ENCODE measurements around the gene PDE4D. TPM values are rescaled to one million over a fixed set of nuclear protein-coding genes. Genes with fewer than 3 reads are reported as not detected.
A peak's percentile ranks its signal among the peaks of the same experiment; 100 is the strongest.

Gene PDE4D
- total RNA-seq, 1 donor from 2014 or later = 13.2 TPM

DNA sequence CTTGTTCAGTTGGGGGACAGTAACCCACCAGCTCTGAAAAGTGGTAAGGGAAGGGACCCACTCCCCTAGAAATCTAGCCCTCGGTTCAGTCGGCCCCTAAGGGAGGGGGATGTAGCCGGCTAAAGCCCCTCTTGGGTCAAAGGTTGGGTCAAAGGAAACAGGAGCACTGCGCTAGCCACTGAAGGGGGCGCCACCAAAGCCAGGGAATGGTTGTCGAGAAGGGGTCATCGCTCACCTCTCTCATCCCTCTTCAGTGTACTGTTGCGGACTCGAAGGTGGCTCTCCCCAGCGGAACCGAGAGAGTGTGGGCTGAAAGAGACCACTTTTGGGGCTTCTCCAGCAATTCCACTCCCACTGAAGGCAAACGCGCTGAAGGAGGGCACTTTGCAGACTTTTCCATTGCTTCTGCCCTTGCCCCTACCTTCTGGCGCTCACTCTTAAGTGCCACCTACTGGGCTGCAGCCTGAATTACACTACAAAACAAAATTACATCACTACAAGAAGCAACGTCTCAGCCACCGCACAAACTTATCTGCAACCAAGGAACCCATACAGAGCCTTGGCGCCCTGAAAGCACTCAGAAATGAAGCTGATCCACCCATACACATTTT is 396.9 kb downstream of the PDE4D start:
- Mint-ChIP-seq H3K27me3 (ENCODE audit: unreplicated experiment) (peaks cover 4% of the 10 kb centered on the region), H3K9me3 (ENCODE audit: unreplicated experiment) (no peaks in the 10 kb centered on the region), H3K4me1 (ENCODE audit: low read depth, unreplicated experiment) (peaks cover 2% of the 10 kb centered on the region), H3K4me3 (ENCODE audit: unreplicated experiment) (no peak overlapping the region), H3K27ac (ENCODE audit: unreplicated experiment) (no peak overlapping the region), H3K36me3 (ENCODE audit: unreplicated experiment) (no peaks in the 10 kb centered on the region)
- peak; percentile 18 for DNase-seq
- TF ChIP-seq, protein P1, sequence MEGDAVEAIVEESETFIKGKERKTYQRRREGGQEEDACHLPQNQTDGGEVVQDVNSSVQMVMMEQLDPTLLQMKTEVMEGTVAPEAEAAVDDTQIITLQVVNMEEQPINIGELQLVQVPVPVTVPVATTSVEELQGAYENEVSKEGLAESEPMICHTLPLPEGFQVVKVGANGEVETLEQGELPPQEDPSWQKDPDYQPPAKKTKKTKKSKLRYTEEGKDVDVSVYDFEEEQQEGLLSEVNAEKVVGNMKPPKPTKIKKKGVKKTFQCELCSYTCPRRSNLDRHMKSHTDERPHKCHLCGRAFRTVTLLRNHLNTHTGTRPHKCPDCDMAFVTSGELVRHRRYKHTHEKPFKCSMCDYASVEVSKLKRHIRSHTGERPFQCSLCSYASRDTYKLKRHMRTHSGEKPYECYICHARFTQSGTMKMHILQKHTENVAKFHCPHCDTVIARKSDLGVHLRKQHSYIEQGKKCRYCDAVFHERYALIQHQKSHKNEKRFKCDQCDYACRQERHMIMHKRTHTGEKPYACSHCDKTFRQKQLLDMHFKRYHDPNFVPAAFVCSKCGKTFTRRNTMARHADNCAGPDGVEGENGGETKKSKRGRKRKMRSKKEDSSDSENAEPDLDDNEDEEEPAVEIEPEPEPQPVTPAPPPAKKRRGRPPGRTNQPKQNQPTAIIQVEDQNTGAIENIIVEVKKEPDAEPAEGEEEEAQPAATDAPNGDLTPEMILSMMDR (IDR thresholded peaks at IDR 0.05; ENCODE audit: partially characterized antibody, unreplicated experiment) = peak; percentile 56

DNA sequence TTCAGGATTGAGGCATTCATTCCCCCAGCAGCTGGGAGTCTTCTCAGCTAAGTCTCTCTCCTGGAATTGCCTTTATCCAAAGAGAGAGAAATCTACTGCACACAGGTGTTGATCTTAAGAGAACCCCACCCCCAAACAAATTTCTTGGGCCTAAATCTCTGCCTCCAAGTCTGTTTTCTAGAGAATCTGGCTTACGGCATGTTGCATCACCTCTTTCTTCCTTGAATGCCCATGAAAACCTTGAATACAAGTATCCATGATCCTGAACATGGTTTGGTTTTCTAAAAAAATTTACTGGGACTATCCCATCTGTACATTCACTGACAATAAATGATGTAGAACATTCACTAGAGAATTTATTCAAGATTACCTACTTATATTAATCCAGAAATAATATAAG is 401.6 kb downstream of the PDE4D start:
- Mint-ChIP-seq H3K9me3 (ENCODE audit: unreplicated experiment) (no peaks in the 10 kb centered on the region), H3K36me3 (ENCODE audit: unreplicated experiment) (no peaks in the 10 kb centered on the region), H3K4me3 (ENCODE audit: unreplicated experiment) (no peak overlapping the region), H3K27ac (ENCODE audit: unreplicated experiment) (no peak overlapping the region), H3K27me3 (ENCODE audit: unreplicated experiment) (no peaks in the 10 kb centered on the region), H3K4me1 (ENCODE audit: low read depth, unreplicated experiment) (peaks cover 3% of the 10 kb centered on the region)
- TF ChIP-seq, protein P1 (IDR thresholded peaks at IDR 0.05; ENCODE audit: partially characterized antibody, unreplicated experiment) = no peak
- no peak for DNase-seq

GRCh38 chr5:59489551-59489950 is 404.0 kb downstream of the PDE4D start:
- TF ChIP-seq, protein P1 (IDR thresholded peaks at IDR 0.05; ENCODE audit: partially characterized antibody, unreplicated experiment) = no peak
- no peak overlapping the region for H3K4me3 Mint-ChIP-seq (ENCODE audit: unreplicated experiment)
- no peaks in the 10 kb centered on the region for H3K27me3 Mint-ChIP-seq (ENCODE audit: unreplicated experiment)
- DNase-seq = no peak
- H3K36me3 Mint-ChIP-seq (ENCODE audit: unreplicated experiment) = no peaks in the 10 kb centered on the region
- no peaks in the 10 kb centered on the region for H3K9me3 Mint-ChIP-seq (ENCODE audit: unreplicated experiment)
- peaks cover 12% of the 10 kb centered on the region for H3K4me1 Mint-ChIP-seq (ENCODE audit: low read depth, unreplicated experiment)
- H3K27ac Mint-ChIP-seq (ENCODE audit: unreplicated experiment) = no peak overlapping the region

DNA sequence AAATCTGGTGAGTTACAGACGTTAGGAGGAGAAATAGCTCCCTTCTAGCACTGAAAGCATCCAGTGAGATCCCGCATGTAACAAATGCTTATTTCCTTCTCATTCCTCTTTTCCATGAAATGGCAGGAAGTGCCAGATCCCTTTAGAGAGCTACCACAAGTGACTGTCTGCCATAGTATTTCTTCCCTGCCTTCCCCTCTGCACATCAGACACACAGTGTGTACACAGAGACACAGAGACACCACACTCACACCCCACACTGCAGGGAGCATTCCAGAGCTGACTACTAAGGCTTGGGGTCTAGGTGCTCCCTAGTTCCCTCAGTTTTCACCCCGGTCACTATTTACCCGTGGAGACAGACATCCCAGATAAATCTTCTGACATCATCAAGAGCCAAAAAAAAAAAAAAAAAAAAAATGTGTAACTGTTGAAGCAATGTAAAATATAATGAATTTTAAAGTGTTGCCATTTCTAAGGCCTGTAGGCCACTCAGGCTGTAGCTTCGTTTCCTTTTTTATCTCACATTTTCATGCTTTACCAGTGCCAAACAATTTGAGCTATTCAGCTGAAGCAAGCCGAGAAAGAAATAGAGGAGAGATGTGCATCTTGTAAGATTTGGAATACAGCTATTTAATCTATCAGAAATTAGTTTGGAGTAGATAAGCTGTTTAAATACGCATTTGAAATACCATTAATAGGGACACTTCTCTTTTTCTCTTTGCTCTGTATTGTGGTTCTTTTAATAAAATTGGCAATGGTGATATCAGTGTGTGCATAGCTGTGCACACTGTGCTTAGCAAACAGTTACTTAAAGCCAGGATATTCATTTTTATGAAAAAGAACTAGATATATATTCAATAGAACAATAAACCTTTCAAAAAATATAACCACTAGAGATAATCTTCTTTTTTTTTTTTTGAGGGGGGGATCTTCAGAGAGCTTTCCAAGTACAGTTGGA is 405.5 kb downstream of the PDE4D start:
- no peak for DNase-seq
- Mint-ChIP-seq H3K4me1 (ENCODE audit: low read depth, unreplicated experiment) (peaks cover 13% of the 10 kb centered on the region), H3K36me3 (ENCODE audit: unreplicated experiment) (no peaks in the 10 kb centered on the region), H3K27me3 (ENCODE audit: unreplicated experiment) (no peaks in the 10 kb centered on the region), H3K9me3 (ENCODE audit: unreplicated experiment) (no peaks in the 10 kb centered on the region), H3K4me3 (ENCODE audit: unreplicated experiment) (no peak overlapping the region), H3K27ac (ENCODE audit: unreplicated experiment) (peak overlapping the region; percentile 29)
- TF ChIP-seq, protein P1 (IDR thresholded peaks at IDR 0.05; ENCODE audit: partially characterized antibody, unreplicated experiment) = no peak
